Right lung (tissue), 5 donors: ENCODE results near the gene TECPR2. TPM values are rescaled to one million over a fixed set of nuclear protein-coding genes. Genes with fewer than 3 reads are reported as not detected.

ENCODE experiments used
- DNase-seq, 2 donors: peaks; one replicate each; pipeline ENCODE4 v3.0.0-alpha.2; 2013
- polyA plus RNA-seq, 5 donors: library from polyadenylated mRNA; unstranded; fragments of 120-200 nt; gene quantifications; one replicate each; pipeline versions ENCODE4 v1.2.1 to v1.2.3, GENCODE V29; 2013; ENCODE audit warnings: inconsistent platforms in 1 of 5, low replicate concordance in 1 of 5; ENCODE audit not compliant: insufficient read length in 5 of 5, insufficient read depth in 1 of 5

The TECPR2 gene
- polyA plus RNA-seq, 5 donors: 13.8 to 15.6 (median 14.5) TPM

DNA sequence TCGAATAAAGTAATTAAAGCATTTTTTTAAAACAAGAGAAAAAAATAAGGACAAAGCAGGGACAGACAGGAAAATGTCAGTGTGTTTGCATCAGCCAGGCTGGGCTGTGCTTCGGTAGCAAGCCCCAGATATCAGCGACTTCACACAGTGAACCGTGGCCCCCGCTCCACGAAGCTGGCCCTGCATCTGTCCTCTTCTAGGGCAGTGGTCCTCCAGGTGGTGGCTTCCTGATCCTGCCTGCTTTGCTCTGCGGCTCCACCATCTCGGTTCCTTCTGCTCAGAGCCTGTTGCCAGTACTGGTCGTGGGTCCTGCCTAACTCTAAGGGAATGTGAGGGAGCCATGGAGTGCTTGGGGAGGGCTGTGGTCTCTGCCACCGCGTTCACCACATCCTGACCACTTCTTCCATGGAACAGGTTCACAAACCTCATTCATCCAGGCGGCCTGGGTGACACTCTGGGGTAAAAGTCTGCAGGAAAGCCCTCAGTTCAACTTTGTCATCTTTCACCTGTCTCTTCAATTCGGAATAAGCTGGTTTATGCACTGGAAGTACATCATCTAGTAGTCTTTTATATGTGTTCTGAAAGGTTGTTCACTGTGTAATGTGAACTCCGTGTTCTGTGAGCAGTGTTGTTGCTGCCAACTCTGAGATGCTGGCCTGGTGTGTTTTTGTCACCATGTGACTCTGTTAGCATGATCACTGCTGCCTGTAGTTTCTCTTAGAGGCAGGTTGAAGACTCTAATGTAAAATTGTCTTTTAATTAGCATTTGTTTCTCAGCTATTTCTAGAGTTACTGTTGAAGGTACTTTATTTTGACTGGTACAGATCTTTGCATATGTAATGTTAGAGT lies 99.0 kb downstream of the TECPR2 start:
- no peak for DNase-seq

DNA sequence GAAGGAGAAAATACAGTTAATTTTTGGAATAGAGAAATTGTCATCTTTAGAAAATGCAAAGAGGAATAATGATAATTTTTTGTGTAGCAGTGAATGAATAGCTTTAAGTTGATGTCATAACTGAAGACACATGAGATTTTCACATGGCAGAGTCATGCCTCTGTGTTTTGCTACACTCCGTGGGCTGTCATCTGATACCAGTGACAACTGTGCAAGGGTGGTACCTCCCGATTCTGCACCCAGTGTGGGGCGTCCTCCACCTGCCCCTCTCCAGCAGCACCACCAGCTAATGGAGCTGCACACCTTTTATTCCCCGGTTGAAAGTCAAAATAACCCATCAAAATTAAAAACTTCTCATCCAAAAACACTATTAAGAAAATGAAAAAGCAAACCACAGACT lies 99.7 kb downstream of the TECPR2 start:
- DNase-seq: no peak

GRCh38 chr14:102464006-102464405 lies 101.3 kb downstream of the TECPR2 start:
- no peak for DNase-seq

GRCh38 chr14:102464846-102465341 lies 102.2 kb downstream of the TECPR2 start:
- DNase-seq: no peak

DNA sequence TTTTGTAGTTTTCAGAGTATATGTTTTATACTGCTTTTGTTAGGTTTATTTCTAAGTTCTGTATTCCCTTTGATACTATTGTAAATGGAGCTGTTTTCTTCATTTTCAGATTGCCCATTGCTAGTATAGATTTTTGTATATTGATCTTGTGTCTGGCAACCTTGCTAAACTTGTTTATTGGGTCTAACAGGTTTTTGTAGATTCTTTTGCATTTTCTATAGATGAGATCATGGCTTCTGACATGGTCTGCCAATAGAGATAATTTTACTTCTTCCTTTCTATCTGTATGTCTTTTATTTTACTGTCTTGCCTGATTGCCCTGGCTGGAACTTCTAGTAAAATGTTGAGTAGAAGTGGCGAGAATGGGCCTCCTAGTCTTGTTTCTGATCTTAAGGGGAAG lies 106.5 kb downstream of the TECPR2 start:
- no peak for DNase-seq

DNA sequence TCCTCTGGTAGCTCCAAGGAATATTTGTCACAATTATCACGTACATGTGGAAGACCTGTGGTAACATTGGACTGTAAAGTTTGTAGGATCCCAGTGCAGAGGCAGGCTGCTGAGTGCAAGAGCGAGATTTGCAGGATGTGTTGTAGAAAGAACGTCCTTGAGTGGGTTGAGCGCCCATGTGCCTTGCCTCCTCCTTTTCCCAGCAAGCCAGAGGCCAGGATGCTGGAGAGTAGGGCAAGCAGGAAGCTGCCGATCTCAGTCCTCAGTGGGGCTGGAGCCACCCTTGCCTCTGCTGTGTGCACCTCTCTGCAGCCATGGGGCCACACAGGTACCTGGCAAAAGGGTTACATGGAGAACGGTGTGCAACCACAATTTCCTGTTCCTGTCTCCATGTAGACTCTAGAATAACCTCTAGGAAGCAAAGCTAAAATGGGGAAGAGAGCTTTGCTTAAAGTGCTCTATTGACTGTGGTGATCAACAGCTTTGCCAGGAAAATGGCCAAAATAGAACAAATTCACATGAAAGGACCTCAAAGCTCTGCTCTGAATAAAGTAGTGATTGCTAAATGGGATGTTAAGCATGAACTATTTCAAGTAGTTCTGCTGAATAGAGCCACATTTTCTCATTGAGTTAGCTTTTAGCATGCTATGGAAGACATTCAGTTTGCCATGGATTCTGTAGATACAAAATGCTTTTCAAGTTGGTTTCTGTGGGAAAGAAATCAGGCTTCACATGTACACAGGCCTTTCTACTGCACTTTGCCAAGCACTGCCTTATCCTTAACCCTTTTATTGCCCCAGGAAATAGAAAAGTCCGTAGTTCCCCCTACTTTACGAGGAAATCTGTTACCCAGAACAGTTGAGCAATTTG lies 109.4 kb downstream of the TECPR2 start:
- DNase-seq: no peak

- DNase-seq: no peak
Observed at GRCh38 chr14:102472791-102473150, 110.0 kb downstream of the TECPR2 start.

DNA sequence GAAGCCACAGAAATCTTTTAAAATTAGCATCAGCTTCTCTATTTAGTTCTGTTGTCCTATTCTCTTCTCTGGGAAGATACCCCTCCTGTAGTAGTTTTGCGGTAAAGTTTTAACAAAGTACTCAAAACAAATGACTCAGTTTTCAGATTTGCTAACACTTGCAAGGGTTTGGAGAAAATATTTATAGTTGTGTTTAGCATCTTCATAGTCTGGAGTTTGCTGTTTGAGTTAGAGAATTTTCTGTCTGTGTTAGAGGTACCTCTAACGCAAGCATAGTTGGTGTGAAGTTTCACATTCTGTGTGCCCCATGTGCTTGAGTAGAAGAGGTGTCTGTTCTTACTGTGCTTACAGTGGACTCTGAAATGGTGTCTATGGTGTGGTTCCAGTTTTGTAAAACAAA lies 110.8 kb downstream of the TECPR2 start:
- DNase-seq: no peak

DNA sequence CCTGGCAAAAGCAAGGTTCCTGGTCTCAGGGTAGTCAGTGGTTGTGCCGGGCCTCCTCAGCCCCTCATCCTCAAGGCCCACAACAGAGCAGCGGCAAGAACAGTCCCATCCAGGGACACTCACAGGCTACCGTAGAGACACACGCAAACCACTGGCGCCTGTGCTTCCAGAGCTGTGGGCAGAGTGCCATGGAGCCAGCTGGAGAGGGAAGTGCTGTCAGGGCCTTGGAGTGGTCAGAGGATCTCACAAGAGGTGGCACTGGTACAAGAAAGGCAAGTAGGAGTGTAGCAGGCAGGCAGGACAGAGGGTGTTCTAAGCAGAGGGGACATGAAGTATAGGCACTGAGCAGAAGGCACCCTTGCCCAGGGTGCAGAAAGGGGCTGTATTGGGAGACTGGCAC lies 112.2 kb downstream of the TECPR2 start:
- DNase-seq: peak; percentile 75

- no peak for DNase-seq
Observed at GRCh38 chr14:102479107-102479506, 116.4 kb downstream of the TECPR2 start.

- no peak for DNase-seq
Observed at GRCh38 chr14:102479777-102480176, 117.0 kb downstream of the TECPR2 start.

GRCh38 chr14:102481371-102481770 lies 118.6 kb downstream of the TECPR2 start:
- DNase-seq: no peak

DNA sequence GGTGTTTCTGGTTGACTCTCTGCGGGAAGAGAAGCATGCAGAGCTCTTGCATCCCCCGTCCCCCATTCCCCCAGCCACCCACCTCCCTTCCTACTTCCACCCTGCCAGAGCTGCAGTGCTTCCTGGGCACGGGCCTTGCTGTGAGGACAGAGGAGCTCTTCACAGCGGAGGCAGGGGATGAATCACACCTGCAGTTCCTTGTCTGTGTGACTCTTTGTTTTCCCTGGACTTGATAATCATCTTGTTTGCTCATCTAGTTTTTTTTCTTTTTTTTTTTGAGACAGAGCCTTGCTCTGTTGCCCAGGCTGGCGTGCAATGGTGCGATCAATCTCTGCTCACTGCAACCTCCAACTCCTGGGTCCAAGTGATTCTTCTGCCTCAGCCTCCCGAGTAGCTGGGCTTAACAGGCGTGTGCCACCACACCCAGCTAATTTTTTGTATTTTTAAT lies 119.1 kb downstream of the TECPR2 start:
- no peak for DNase-seq

DNA sequence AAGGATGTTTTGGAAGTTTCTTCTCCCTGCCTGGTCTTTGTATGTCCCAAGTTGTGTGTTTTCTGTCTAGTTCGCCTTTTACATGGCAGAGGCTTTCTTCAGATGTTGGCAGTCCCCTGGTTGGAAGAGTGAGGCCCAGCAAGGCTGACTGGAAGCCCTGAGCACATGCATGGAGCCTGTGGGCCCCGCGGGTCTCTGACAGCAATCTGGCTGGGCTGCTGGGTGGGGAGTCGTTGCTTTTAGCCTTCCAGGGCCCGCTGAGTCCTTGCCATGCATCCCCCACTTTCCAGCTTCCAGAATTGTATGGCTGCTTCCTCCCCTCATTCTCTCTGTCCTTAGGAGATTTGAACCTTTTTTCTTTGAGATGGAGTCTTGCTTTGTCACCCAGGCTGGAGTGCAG lies 121.6 kb downstream of the TECPR2 start:
- no peak for DNase-seq

DNA sequence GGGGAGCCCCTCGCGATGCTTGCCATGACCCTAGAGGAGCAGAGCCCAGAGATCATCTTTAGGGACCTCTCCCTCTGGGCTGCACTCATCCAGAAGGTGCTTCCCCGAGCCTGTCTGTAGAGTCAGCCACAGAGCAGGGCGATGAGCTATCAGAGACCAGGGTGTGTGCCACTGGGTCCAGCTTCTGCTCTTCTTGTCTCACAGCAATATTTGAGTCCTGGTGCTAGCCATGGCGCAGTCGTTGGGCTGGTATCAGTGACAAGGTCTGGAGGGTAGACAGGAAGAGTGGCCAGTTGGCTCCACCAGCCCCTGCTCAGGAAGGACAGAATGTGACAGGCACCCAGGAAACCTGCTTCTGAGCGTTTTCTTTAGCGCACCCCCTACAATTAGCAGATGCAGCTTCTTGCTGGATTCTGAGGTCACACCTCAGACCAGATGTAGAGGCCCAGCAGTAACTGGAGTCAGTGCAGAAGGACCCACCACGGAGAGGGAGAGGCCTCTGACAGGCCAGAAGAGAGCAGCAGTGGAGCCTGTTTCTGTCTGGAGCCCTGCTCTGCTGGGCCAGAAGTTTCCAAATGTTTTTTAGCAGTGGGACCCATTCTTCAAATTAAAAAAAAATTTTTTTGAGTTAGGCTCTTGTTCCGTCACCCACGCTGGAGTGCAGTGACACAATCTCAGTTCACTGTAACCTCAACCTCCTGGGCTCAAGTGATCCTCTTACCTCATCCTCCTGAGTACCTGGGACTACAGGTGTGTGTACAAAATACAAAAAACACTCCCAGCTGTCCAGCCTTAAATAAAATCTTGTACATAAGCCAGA lies 123.2 kb downstream of the TECPR2 start:
- DNase-seq: no peak

GRCh38 chr14:102486513-102487203 lies 123.9 kb downstream of the TECPR2 start:
- DNase-seq: no peak

DNA sequence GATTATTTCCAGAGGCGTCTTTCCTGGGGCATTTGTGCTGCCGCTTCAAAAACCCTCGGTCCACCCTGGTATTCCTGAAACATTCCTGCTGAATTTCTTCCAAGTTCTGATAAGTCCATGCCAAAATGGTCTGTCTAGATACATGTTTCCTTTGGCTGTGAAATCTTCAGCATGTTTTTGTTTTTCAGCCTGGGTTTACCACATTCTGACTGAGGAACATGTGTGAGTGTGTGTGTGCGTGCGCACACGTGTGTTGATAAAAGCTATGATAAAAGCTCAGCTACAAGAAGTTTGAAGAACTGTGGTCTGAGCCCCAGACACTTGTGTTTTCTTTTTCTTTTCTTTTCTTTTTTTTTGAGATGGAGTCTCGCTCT lies 124.5 kb downstream of the TECPR2 start:
- DNase-seq: no peak

- DNase-seq: no peak
Observed at GRCh38 chr14:102490456-102490855, 127.7 kb downstream of the TECPR2 start.

- DNase-seq: no peak
Observed at GRCh38 chr14:102491366-102491765, 128.6 kb downstream of the TECPR2 start.

DNA sequence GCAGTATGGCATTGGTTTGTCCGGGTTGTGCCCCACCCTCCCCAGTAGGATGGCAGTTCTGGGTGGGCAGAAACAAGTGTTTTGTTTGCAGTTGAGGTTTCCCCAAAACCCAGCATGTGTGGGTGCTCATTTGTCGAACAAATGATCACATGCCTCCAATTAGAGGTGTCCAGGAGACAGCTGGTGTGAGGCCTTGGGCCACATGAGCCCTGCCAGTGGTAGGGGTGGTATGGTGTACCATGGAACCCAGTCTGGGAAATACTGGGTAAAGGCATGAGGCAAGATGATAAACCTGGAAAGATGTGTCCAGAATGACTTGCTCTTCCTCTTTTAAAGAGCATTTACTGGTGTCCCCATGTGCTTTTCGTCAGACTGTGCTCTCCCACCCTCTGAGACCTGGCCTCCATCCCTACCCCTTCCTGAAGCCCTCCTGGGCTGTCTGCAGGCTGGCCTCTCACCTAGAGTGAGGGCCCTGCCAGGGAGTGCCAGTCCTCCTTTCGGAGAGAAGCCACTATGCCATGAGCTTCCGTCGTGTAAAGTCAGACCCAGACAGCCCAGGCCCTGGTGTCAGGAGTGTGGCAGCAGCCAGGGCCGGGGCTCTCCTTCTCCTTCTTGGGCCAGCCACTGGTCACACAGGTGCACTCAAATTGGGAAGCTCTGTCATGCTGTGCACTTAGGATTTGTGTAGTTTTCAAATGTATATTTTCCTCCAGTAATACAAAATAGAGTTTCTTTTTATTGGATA lies 129.2 kb downstream of the TECPR2 start:
- no peak for DNase-seq

- DNase-seq: no peak
Observed at GRCh38 chr14:102492531-102492910, 129.8 kb downstream of the TECPR2 start.
